VCaP (cell line): Measurements from ENCODE around the gene MAN2A1.

Experiments used
- H3K27ac ChIP-seq: fragments of 450-650 bp; 2 replicates; pipeline ENCODE4 v1.5.1; 2017
- CTCF ChIP-seq: fragments of 450-650 bp; conservative IDR thresholded peaks from 2 replicates; pipeline ENCODE4 v1.5.1; 2017; ENCODE audit warnings: mild to moderate bottlenecking, moderate library complexity

The MAN2A1 gene

DNA sequence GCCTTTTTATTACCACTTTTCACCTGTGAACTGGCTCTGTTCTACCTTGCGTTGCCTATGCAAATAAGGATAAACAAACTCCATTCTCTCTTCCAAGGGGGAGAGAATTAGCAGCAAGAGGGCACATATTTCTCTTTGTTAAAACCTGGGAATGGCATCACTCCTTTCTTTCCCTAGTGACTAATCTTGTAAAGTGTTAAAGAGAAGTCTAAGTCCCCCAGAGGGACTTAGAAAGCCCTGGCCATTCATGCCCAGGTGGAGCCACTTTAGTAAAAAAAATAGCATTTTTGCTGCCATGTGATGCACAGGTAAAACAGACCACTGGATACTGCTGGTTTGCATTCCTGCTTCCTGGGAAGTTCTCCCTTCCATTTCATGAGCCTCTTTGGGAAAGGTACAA is 148.4 kb downstream of the MAN2A1 start:
- TF ChIP-seq CTCF, result no peak
- no peak overlapping the region for H3K27ac ChIP-seq

GRCh38 chr5:109844148-109844547 is 154.4 kb downstream of the MAN2A1 start:
- TF ChIP-seq CTCF, result peak; percentile 35
- no peak overlapping the region for H3K27ac ChIP-seq

GRCh38 chr5:109844695-109845094 is 155.0 kb downstream of the MAN2A1 start:
- H3K27ac ChIP-seq, result no peak overlapping the region
- no peak for TF ChIP-seq CTCF

GRCh38 chr5:109848130-109848529 is 158.4 kb downstream of the MAN2A1 start:
- no peak for TF ChIP-seq CTCF
- no peak overlapping the region for H3K27ac ChIP-seq

- no peak overlapping the region for H3K27ac ChIP-seq
- TF ChIP-seq CTCF, result no peak
These were observed 159.9 kb downstream of the MAN2A1 start for GRCh38 chr5:109849478-109850088.

DNA sequence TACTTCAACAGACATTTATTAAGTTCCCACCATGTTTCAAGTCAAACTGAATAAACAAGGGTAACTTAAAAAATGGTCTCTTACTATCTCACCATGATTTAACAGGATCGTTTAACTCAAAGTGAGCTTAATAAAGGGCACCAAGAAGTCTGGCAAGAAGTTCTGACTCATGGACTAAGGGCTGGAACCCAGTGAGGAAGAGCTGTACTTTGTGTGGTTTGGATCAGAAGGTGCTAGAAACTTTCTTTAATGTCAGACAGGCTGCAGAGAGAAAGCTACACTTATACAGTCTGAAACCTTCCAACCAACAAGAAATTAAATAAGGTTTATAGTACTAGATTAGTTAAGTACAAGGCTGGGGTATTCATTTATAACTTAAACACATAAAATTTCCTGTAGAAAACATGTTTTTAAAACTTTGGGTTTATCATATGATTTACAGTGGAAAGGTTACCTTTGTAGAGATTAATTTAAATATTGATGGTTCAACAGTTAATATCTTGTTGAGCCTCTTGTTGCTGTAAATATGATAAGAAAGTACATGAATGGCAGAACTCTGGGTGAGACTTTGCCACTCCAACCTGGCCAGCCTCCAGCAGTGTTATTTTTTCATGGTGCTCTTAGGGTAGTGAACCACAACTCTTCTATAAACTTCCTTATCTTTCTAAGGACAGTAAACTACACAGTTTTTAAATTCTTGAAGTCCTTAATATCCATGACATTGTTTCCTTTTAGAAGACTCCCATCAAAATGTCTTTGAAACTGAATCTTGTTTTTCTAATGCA is 162.8 kb downstream of the MAN2A1 start:
- TF ChIP-seq CTCF, result no peak
- H3K27ac ChIP-seq, result no peak overlapping the region

DNA sequence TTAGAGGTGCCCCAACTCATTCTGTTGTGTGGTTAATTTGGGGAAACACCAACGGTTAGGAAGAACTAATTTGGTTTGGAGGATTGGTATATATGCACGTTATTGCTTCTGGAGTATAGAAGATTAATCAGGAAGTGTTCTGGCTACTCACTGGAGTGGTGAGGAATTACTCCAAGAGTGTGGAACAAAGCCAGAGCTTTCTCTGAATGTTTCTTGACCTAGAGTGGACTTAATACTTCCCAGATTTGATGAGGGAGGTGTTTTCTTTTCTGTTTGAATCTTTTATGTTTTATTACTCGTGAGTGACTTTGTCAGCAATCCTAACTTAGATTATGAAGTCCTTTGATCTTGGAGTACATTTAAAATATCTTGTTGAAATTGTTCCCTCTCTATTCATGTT is 163.7 kb downstream of the MAN2A1 start:
- TF ChIP-seq CTCF, result no peak
- no peak overlapping the region for H3K27ac ChIP-seq
